WTC11 (cell line): Measurements from ENCODE around the gene KCNJ16.

ENCODE experiments used
- CTCF ChIP-seq: fragments of 200-600 bp; IDR thresholded peaks from 2 replicates; pipeline ENCODE4 v1.8.0; 2022; ENCODE audit warnings: antibody characterized with exemption
- FOXJ3 ChIP-seq: sonication (generic); formaldehyde crosslinking; IDR thresholded peaks from 2 replicates; pipeline ENCODE4 v1.9.0; 2021; ENCODE audit warnings: missing genetic modification reagents, mild to moderate bottlenecking, borderline replicate concordance
- GRHL2 ChIP-seq: fragments of 250-450 bp; sonication (Bioruptor Pico); IDR thresholded peaks from 2 replicates; pipeline ENCODE4 v1.8.0; 2022; ENCODE audit warnings: mild to moderate bottlenecking, moderate library complexity; ENCODE audit not compliant: insufficient replicate concordance, severe bottlenecking
- KAT7 ChIP-seq: sonication (generic); formaldehyde crosslinking; IDR thresholded peaks from 2 replicates; pipeline ENCODE4 v1.8.1; 2023; ENCODE audit warnings: missing genetic modification reagents, mild to moderate bottlenecking, borderline replicate concordance
- MAX ChIP-seq: sonication (generic); formaldehyde crosslinking; IDR thresholded peaks from 2 replicates; pipeline ENCODE4 v1.8.0; 2022; ENCODE audit warnings: mild to moderate bottlenecking, missing genetic modification reagents
- NFATC4 ChIP-seq: fragments of 250-450 bp; sonication (Bioruptor Pico); IDR thresholded peaks from 2 replicates; pipeline ENCODE4 v1.9.0; 2021; ENCODE audit warnings: mild to moderate bottlenecking
- NR2C2 ChIP-seq: sonication (generic); formaldehyde crosslinking; IDR thresholded peaks from 2 replicates; pipeline ENCODE4 v1.8.0; 2022; ENCODE audit warnings: mild to moderate bottlenecking, missing genetic modification reagents
- NR3C1 ChIP-seq: sonication (generic); formaldehyde crosslinking; conservative IDR thresholded peaks from 2 replicates; pipeline ENCODE4 v1.8.1; 2023; ENCODE audit warnings: low read depth, mild to moderate bottlenecking, missing genetic modification reagents
- SMAD3 ChIP-seq: sonication (generic); formaldehyde crosslinking; IDR thresholded peaks from 2 replicates; pipeline ENCODE4 v1.8.0; 2022; ENCODE audit warnings: missing genetic modification reagents, mild to moderate bottlenecking, borderline replicate concordance

GRCh38 chr17:70041540-70041939 lies 33.5 kb upstream of the KCNJ16 start:
- TF ChIP-seq GRHL2 (CRISPR knock-in tag): no peak
- no peak for TF ChIP-seq NR3C1 (CRISPR knock-in tag)
- TF ChIP-seq NFATC4 (CRISPR knock-in tag): no peak
- TF ChIP-seq NR2C2 (CRISPR knock-in tag): no peak
- no peak for TF ChIP-seq FOXJ3 (CRISPR knock-in tag)
- TF ChIP-seq CTCF: no peak
- no peak for TF ChIP-seq SMAD3 (CRISPR knock-in tag)
- TF ChIP-seq MAX (CRISPR knock-in tag): no peak
- no peak for TF ChIP-seq KAT7 (CRISPR knock-in tag)
